Posterior vena cava (tissue), 2 donors: ENCODE measurements around the gene HYAL3. TPM values are rescaled to one million over a fixed set of nuclear protein-coding genes. Genes with fewer than 3 reads are reported as not detected.
"Not testable (repeated sequence)": the region's sequence is repeated elsewhere in the genome, so short reads cannot be mapped to it uniquely, and the experiment has no call there.

ENCODE experiments used
- DNase-seq: peaks from one replicate; pipeline ENCODE4 v3.0.0-alpha.2; 2020; ENCODE audit warnings: low spot score
- intact Hi-C, 2 donors: fragments of 100-400 bp; cut with DNase I; formaldehyde crosslinking; loops; one replicate each; pipeline versions ENCODE4 v1.14.1 to v1.14.2; 2022 to 2023
- total RNA-seq, 2 donors: library from RNA; stranded (reverse); fragmentation: NEBNext Ultra II Directional; extraction: Animal tissue kit (Norgen Biotek cat#: 25700); gene quantifications; one replicate each; pipeline ENCODE4 v1.2.1, GENCODE V29; 2021
- donor health status: DM: yes; HTN: yes; CAD: no.
- donor health status: DM: yes; HTN: yes; CAD: no.

Gene HYAL3
- total RNA-seq, 2 donors from 2014 or later = 2.5 to 3.9 TPM

DNA sequence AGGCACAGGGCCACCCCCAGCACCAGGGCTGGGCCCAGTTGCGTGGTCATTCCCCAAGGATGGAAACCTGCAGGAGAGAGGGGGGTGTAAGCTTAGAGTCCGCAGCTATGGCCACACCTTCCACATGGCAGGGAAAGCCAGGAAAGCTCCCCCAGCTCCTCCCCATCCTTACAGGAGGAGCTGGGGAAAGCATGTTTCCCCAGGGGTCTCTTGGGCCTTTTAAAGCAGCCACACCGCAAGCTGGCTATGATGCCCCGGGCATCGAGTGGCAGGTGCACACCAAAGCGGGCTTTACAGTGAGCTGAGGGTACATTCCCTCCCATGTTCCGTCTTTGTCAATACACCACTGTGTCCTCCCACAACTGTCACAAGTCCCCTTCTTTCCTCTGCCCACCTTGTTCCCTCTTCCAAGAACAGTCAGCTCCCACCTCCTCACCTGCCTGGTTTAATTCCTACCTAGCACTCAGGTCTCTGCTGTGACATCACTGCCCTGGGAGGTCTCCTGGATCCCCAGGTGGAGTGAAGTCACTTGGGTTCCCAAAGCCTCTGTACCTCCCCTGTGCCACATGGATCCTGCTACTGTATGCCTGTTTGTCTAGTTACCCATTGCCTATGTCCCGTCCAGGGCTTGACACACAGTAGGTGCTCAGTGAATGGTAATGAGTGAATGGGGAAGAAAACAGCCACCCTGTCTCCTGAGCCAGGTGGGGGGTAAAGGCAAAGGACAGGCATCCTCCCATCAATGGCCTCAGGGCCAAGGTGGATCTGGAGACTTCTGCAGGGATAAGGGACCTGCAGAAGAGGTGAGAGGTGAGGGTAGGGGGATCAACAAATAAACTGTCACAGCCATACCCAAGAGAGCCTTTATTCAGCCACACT is 3.4 kb downstream of the HYAL3 start:
- intact Hi-C loops = no loop called here
- no peak for DNase-seq

DNA sequence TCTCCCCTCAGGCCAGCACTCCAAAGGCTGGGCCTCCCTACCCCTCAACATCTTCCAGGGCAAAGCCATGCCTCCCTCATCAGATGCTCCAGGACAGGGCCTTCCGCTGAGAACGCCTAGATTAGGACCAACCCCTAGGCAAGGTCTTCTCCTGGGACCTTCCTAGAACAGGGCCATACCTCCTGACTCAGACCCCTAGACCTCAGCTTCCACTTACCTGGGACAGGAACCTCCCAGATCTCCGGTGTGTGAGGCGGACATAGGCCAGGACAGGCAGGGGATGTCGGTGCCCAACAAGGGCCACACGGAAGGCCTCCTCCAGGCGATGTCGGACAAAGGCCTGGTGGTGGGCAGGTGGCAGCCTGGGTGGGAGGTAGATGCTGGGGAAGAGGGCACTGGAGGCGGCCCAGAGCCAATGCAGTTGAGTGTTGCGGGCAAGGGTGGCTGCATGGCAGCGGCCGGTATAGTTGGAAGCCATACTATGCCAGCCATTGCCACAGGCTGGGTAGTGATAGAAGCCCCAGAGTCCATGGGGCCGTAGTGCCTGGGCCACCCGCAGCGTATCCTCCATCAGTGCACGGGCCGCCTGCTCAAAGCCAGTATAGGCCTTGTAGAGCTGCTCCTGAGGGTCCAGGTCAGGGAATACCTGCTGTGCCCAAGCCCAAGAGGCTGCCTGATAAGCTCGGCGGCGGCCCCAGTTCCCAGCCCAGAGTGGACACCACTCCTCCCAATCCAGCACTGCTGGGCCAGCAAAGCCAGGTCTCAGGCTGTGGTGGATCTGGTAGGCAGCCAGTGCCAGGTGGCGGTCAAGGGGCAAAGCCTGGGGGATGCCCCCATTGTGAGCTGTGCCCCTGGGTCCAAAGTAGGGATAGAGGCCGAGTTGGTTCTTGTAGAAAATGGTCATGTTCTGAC is 4.5 kb downstream of the HYAL3 start:
- intact Hi-C loops = no loop called here
- no peak for DNase-seq

DNA sequence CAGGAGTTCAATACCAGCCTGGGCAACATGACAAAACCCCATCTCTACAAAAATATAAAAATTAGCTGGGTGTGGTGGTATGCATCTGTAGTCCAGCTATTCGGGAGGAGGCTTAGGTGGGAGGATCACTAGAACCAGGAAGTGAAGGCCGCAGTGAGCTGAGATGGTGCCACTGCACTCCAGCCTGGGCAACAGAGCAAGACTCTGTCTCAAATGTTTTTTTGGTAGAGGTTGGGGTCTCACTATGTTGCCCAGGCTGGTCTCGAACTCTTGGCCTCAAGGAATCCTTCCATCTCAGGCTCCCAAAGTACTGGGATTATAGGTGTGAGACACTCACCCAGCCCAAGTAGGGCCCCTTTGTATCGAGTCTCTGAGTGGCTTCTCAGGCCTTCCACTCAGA is 5.1 kb downstream of the HYAL3 start:
- intact Hi-C loops = no loop called here
- no peak for DNase-seq

DNA sequence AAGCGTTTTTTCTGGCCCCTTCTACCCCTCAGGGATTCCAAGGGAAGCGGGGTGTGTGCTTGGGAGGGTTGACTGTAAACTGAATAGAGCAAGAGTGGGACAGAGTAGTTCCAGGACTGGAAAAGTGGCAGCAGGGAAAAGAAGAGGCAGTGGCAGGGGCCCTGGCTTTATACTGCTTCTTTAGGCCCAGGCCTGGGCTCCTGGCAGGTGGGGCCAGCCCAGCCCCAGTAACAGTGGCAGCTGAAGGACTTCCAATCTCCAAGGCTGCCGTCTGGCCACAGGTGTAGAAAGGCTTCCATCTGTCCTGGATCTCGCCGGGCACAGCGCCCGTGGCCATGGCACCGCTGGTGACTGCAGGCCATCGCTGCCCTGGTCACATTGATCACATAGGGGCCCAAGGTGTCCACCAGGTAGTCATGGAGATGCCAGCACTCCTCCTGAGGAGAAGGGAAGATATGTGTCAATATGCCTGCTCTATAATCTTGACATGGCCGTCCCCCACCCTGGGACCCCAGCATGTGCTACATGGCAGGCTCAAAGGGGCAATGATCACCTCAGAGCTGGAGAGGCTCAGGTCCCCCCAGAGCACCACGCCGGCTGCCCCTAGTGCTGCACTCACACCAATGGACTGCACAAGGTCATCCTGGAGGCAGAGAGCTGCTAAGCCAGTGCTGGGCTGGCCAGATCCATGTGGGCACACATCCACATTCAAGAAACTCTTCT is 6.0 kb downstream of the HYAL3 start:
- DNase-seq = no peak
- intact Hi-C loops = no loop called here

DNA sequence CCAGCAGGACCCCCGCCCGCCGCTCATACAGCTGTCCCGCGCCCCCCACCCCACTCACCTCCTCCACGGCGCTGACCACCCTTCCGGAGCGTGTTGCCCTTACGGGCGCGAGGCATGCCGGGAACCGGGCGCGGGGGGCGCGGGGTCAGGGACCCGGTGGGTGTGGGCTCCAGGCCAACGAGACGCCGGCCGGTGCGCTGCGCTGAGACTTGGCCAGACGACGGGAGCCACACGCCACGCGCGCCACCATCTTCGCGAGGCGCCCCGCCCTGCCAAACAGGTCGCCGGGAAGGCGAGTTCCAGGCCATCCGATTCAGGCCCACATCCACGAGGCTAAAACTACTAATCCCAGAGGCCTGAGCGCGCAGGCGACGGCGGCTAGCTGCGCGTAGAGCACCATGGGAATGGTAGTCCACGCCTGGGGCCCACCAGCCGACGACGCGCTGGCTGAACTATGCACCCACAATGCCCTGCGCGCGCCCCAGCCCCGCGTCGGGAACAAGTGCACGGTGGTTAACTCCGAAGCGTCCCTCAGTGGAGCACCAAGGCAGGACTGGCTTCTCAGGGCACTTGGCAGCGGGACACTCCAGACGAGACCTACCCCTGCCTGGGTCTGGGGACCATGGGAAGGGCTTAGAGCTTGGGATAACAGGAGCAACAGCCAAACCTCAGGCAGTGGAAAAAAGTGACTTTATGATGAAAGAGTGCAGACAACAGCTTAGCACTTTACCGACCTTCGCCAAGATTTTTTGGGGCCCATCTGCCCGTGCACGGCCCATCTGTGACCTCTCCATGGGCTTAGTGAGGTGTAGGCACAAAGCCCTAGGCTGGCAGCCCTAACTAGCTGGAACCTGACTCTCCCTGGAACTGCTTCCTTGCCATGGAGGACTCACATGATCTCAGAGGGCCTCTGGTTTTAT is 6.8 kb downstream of the HYAL3 start, which contains the start of gene IFRD2:
Gene IFRD2, minus strand, starts transcription at position 271 of the 920 bp plus-strand sequence. Its CDS starts 155 bp downstream, at position 116.
- peak; percentile 100 for DNase-seq
- intact Hi-C loops = no loop called here

DNA sequence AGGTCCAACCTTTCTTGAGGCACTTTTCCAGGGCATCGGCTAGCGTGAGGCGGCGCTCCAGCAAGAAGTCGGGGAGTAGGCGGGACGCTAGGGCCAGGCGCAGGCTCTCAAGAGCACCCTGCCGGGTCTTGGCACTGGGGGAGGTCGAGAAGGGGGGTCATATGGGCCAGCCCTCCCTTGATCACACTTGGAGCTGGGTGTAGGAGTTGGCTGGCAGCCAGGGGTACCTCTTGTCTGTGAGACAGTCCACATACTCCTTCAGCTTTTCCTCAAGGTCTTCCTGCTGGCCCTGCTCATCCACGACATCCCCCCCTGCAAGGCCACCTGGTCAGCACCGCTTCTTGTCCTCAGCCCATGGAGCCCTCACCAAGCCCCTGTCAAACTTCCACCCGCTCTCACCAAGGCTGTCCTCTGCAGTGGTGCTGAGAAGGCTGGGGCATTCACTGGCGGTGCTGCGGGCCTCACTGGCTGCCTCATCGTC is 9.0 kb downstream of the HYAL3 start:
- intact Hi-C loops = no loop called here

DNA sequence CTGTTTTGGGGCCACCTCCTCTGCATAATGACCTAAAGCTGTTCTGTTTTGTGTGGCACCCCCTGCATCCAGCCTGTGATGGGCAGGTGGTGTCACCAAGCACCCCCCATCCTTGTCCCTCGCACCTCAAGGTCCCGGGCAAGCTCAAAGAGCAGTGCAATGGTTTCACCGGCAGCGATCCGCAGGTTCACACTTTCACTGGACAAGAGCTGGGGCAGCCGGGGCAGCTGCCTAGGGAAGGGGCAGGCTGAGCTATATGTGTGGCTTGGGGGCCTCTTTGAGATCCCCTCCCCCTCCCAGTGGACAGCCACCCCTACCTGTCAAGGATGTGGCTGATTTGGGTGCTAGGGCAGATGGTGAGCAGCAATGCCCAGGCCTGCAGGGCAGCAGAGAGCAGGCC is 10.1 kb downstream of the HYAL3 start:
- intact Hi-C loops = no loop called here
- no peak for DNase-seq

More for the DNA sequence above, 9.0 kb downstream of the HYAL3 start:
- DNase-seq = no peak

DNA sequence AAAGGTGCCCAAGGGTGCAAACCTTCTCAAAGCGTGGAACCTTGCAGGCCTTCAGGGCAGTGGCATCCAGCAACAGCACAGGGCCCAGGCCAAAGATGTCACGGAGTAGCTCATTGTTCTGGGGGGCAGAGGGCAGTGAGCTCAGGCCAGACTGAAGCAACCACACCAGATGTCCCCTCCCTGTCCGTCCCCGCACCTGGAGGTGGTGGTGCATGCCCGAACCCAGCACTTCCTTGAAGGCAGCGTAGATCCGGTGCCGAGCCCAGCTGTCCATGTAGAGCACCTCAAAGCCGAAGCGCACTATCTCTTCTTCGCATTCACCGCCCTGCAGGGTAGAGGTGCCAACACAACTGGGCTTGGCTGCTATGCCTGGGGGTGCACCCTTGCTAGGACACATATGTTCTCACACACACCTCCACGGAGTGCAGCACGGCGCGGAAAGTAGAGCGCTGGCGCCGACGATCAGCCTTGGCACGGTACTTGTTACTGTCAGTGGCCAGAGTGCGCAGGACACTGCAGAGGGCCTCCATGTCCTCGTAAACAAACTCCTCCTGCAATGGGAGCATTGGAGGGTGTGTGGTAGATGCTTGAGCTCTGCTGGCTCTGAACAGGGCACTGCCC is 10.7 kb downstream of the HYAL3 start:
- intact Hi-C loops = no loop called here
- DNase-seq = no peak

DNA sequence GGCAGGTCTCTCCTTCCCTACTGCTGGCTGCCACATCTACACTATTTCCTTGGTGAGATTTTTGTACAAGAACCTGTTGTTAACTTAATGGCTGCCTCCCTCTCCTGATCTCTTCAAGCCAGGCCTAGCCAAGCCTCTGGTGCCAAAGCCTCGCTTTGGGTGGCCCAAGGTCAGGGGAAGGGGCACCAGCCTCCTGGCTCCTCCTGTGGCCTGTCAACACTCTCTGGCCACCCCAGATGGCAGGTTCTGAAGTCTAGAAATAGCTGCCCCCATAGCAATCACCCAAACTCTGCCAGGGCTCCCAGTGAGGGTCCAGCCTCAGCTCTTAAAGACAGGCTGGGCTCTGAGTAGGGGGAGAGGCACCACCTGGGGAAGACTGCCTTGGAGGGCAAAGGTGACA is 11.9 kb downstream of the HYAL3 start:
- intact Hi-C loops = no loop called here
- DNase-seq = no peak

DNA sequence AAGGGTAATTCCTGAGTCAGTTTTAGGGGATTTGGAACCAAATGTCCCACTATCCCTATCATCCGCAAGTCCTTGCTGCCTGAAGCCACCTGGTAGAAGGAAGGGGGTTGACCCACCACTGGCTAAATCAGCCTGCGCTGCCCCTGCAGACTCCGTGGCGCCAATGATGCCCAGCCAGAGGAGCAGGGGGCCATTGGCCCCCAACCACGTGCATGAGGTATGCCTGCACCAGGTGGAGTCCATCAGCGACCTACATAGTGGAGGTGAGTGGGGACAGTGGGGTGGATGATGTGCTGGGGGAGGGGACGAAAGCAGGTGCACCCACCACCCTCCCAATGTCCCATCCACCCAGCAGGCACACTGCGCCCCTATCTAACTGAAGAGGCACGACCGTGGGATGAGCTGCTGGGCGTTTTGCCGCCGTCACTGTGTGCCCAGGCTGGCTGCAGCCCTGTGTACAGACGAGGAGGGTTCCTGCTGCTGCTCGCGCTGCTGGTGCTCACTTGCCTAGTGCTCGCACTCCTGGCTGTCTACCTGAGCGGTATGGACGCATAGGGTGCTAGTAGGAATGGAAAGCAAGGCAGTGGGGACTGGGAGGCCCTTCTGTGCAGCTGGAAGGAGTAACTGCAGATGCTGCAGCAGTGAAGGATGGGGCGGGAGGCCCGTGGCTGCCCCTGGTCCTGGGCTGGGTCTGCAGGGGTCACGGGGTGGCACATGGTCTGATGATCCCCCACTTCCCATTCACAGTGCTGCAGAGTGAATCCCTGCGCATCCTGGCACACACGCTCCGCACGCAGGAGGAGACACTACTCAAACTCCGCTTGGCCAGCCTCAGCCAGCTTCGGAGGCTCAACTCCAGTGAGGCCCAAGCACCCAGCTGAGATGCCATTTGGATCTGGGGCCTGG is 12.6 kb downstream of the HYAL3 start:
- intact Hi-C loops = no loop called here
- DNase-seq = no peak

DNA sequence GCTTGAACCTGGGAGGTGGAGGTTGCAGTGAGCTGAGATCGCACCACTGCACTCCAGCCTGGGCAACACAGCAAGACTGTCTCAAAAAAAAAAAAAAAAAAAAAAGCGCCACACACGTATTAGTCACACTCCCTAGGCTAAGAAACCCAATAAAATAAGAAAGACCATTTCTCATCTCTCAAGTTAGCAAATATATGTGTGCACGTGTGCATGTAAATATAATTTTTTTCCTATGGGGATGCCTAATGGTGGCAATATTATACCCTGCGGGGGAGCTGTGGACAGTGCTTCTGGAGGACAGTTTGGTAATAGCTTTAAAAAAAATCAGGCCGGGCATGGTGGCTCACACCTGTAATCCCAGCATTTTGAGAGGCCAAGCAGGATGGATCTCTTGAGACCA is 15.1 kb downstream of the HYAL3 start:
- intact Hi-C loops = not testable (repeated sequence)

DNA sequence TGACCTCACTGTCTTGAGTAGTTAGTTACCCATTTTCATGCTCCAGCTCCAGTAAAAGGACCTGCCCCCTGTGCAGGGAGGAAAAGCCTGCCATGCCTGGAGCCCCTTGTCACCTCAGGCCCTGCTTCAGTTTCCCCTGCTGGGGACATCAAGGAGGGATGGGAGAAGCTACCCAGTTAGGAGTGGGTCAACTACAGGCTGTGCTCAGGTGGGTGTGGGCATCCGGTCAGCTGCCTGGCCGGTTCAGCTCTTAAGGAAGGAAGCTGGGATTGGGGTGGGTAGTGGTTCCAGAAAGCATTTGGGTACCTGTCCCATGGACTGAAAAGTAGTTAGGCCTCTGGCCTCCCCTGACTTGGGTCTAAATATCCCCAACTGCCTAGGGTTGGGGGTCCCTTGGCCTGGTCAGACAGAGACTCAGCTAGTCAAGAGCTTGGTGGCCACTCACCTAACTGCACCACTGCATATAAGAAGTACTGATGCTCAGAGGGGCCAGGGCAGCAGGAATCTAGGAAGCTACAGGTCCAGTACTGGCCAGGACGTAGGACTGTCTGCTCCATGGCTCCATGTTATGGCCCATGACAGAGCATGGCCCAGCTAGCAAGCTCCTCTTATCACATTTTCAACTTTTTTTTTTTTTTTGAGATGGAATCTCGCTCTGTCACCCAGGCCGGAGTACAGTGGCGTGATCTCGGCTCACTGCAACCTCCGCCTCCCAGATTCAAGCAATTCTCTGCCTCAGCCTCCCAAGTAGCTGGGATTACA is 19.8 kb downstream of the HYAL3 start:
- DNase-seq = no peak
- intact Hi-C loops = loop anchor here in 1 of 2 donors (5.0 kb wide), 2 partner anchors 87 to 1012 kb away; partner anchors contain the start of gene GNAT1

More for the DNA sequence above, 15.1 kb downstream of the HYAL3 start:
- not testable (repeated sequence) for DNase-seq

DNA sequence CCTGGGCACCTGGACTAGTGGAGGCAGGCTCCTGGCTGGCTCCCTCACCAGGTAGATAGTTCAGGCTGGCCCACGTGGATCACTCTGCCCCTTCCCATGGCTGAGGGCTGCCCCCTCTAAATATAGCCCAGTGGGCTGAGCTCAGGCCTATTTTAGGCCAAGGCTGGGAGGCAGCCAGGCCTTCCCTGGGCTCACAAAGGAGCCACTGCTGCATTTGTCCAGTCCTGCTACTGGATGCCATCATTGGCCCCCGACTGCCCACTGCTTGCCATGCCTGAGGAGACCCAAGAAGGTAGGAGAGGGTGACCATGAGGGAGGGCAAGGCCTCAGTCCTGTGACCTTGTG is 20.4 kb downstream of the HYAL3 start, which contains the start of gene LSMEM2:
Gene LSMEM2, plus strand, starts transcription at position 208 of the 345 bp plus-strand sequence. Its CDS starts 27 bp downstream, at position 235.
- intact Hi-C loops = loop anchor here in 1 of 2 donors (5.0 kb wide), 2 partner anchors 87 to 1012 kb away; partner anchors contain the start of gene GNAT1
- no peak for DNase-seq

DNA sequence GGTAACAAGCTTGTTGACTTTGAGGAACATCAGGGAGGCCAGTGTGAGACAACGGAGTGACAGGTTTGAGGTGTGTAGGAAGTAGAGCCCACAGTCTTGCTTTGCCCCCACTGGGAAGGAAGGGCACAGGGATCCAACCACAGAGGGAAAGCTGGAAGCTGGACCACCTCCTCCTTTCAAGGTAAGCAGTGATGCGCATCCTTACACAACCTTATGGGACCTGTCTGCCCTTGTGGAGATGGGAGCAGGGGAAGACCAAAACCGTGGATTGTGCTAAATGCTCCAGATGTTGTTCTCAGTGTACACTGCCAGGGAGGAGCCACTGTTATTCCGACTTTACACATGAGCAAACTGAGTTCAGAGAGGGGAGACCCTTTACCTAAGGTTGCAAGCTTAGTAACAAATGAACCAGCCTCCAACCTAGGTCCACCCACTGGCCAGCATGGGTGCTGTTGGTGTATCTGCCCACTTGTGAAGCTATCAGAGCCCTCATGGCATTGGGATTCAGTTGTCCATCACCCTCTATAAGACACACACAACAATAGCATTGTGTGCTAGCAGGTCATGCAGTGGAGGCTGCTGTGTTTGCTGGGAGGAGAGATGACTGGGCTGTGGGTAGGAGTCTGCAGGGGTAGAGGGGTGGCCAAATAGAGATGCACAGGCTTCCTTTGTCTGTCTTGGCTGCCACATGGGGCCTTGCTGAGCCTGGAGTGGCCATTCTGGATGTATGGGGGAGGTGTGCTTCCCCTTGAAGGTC is 20.9 kb downstream of the HYAL3 start:
- no peak for DNase-seq
- intact Hi-C loops = loop anchor here in 1 of 2 donors (5.0 kb wide), 2 partner anchors 86 to 1011 kb away; partner anchors contain the start of gene GNAT1

DNA sequence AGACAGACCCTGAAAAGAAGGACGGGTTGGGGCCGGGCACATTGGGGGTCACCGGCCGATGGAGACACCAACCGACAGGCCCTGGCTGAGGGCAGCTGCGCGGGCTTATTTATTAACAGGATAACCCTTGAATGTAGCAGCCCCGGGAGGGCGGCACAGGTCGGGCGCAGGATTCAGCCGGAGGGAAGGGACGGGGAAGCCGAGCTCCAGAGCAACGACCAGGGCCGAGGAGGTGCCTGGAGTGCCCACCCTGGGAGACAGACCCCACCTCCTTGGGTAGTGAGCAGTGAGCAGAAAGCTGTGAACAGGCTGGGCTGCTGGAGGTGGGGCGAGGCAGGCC is 22.5 kb downstream of the HYAL3 start:
- intact Hi-C loops = loop anchor here in 1 of 2 donors (5.0 kb wide), 2 partner anchors 84 to 1009 kb away; partner anchors contain the start of gene GNAT1
- no peak for DNase-seq
